ENCODE measurements around the gene DPF1. TPM values are rescaled to one million over a fixed set of nuclear protein-coding genes. Genes with fewer than 3 reads are reported as not detected.
"Not testable (repeated sequence)": the region's sequence is repeated elsewhere in the genome, so short reads cannot be mapped to it uniquely, and the experiment has no call there.

DPF1 gene
- total RNA-seq, 1 experiment from 2014 or later: 2.5 TPM

GRCh38 chr19:38265213-38265861 lies 41.3 kb upstream of the DPF1 start:
- Histone ChIP-seq H4K20me1 (ENCODE audit: insufficient read depth, low read depth, low read length) (no peaks in the 10 kb centered on the region), H3K4me3 (ENCODE audit: low read length) (no peak overlapping the region), H3K36me3 (ENCODE audit: insufficient read depth, low read length) (no peaks in the 10 kb centered on the region), H3K9me3 (ENCODE audit: low read length) (no peaks in the 10 kb centered on the region), H3K4me2 (ENCODE audit: low read depth, low read length, poor library complexity, severe bottlenecking) (no peak overlapping the region), H3K9me2 (replicated peaks; ENCODE audit: insufficient read depth, low read length) (no peaks in the 10 kb centered on the region), H3K9ac (ENCODE audit: low read length) (no peak overlapping the region), H3K79me2 (ENCODE audit: low read length) (no peaks in the 10 kb centered on the region), H2AFZ (ENCODE audit: low read length) (no peak overlapping the region), H3K4me1 (ENCODE audit: low read length) (0 out of 2 replicates have a peak, but pooled peaks cover 3% of the 10 kb centered on the region), H3K27ac (ENCODE audit: low read length) (no peak overlapping the region), H3K27me3 (ENCODE audit: low read length) (no peaks in the 10 kb centered on the region)
- DNase-seq: no peak

DNA sequence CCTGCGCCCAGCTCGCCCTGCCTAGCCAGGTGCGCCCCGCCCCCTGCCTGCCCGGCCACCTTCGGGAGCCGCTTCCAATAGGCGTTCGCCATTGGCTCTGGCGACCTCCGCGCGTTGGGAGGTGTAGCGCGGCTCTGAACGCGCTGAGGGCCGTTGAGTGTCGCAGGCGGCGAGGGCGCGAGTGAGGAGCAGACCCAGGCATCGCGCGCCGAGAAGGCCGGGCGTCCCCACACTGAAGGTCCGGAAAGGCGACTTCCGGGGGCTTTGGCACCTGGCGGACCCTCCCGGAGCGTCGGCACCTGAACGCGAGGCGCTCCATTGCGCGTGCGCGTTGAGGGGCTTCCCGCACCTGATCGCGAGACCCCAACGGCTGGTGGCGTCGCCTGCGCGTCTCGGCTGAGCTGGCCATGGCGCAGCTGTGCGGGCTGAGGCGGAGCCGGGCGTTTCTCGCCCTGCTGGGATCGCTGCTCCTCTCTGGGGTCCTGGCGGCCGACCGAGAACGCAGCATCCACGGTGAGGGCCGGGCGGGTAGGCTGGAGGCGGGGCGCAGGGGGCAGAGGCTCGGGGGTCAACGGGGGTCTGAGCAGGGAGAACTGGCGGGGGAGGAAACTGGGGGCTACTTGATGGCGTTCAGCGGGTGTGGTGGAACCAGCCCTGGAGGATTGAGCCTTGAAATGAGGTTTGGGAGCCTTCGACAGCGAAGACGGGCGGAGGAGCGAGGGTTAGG lies 40.6 kb upstream of the DPF1 start, which contains the start of gene SPINT2:
TSS of gene SPINT2 (plus strand) at position 88 of the 727 bp plus-strand sequence. CDS start at position 408, 320 bp downstream.
- Histone ChIP-seq H2AFZ (ENCODE audit: low read length) (no peak within 1 kb of the TSS), H3K9ac (ENCODE audit: low read length) (no peak within 1 kb of the TSS), H3K9me2 (replicated peaks; ENCODE audit: insufficient read depth, low read length) (no peaks in the 10 kb centered on the region), H3K9me3 (ENCODE audit: low read length) (no peaks in the 10 kb centered on the region), H3K36me3 (ENCODE audit: insufficient read depth, low read length) (no peaks in the 10 kb centered on the region), H3K27ac (ENCODE audit: low read length) (no peak within 1 kb of the TSS), H3K4me1 (ENCODE audit: low read length) (0 out of 2 replicates have a peak, but pooled peaks cover 3% of the 10 kb centered on the region), H3K4me2 (ENCODE audit: low read depth, low read length, poor library complexity, severe bottlenecking) (no peak within 1 kb of the TSS), H3K79me2 (ENCODE audit: low read length) (no peaks in the 10 kb centered on the region), H4K20me1 (ENCODE audit: insufficient read depth, low read depth, low read length) (no peaks in the 10 kb centered on the region), H3K4me3 (ENCODE audit: low read length) (no peak within 1 kb of the TSS), H3K27me3 (ENCODE audit: low read length) (no peaks in the 10 kb centered on the region)
- no peak for DNase-seq

DNA sequence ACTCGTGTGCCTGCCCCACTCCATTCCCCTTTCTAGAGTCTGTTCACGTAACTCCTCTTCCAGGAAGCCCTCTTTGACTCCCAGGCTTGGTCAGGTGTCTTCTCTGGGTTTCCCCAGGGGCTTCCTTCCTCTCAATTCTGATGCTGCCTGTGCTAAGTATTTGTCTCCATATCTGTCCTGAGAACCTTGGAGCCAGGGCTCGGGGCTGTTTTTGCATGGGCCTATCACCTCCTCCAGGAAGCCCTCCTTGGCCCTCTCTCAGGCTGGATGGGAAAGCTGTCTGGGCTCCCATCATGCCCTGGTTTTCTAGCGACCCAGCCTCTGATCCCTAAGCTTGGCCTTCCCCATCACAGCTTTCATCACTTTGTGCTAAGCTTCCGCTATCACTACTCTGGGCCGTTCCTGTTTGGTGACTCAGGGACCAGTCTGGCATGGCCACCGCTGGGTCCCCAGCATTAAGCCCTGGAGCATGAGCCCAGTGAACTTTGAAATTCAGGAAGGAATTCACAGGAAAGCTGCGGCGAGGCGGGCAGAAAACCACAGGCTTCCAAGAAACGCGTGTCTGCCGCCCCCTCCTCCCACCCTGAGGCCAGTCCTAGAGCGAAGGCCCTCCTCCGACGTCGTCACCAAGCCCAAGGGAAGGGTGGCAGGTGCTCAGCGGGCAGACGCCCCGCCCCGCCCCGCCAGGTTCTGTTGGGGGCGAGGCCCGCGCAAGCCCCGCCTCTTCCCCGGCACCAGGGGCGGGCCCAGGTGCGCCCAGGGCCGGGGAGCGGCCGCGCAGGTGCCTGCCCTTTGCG lies 39.9 kb upstream of the DPF1 start:
- H3K9ac ChIP-seq (ENCODE audit: low read length): no peak overlapping the region
- H3K27ac ChIP-seq (ENCODE audit: low read length): no peak overlapping the region
- H2AFZ ChIP-seq (ENCODE audit: low read length): no peak overlapping the region

GRCh38 chr19:38262585-38263268 lies 38.7 kb upstream of the DPF1 start:
- Histone ChIP-seq H3K4me1 (ENCODE audit: low read length) (0 out of 2 replicates have a peak, but pooled peaks cover 3% of the 10 kb centered on the region), H3K27me3 (ENCODE audit: low read length) (no peaks in the 10 kb centered on the region), H3K4me2 (ENCODE audit: low read depth, low read length, poor library complexity, severe bottlenecking) (no peak overlapping the region), H3K4me3 (ENCODE audit: low read length) (no peak overlapping the region), H3K79me2 (ENCODE audit: low read length) (no peaks in the 10 kb centered on the region), H2AFZ (ENCODE audit: low read length) (no peak overlapping the region), H3K9me2 (replicated peaks; ENCODE audit: insufficient read depth, low read length) (no peaks in the 10 kb centered on the region), H3K9me3 (ENCODE audit: low read length) (no peaks in the 10 kb centered on the region), H3K27ac (ENCODE audit: low read length) (no peak overlapping the region), H3K9ac (ENCODE audit: low read length) (no peak overlapping the region), H4K20me1 (ENCODE audit: insufficient read depth, low read depth, low read length) (no peaks in the 10 kb centered on the region), H3K36me3 (ENCODE audit: insufficient read depth, low read length) (no peaks in the 10 kb centered on the region)
- no peak for DNase-seq

More for the DNA sequence above, 39.9 kb upstream of the DPF1 start:
- 0 out of 2 replicates have a peak, but pooled peaks cover 3% of the 10 kb centered on the region for H3K4me1 ChIP-seq (ENCODE audit: low read length)
- no peaks in the 10 kb centered on the region for H3K79me2 ChIP-seq (ENCODE audit: low read length)
- no peaks in the 10 kb centered on the region for H3K9me3 ChIP-seq (ENCODE audit: low read length)
- H3K9me2 ChIP-seq (replicated peaks; ENCODE audit: insufficient read depth, low read length): no peaks in the 10 kb centered on the region
- no peaks in the 10 kb centered on the region for H3K36me3 ChIP-seq (ENCODE audit: insufficient read depth, low read length)
- no peak overlapping the region for H3K4me2 ChIP-seq (ENCODE audit: low read depth, low read length, poor library complexity, severe bottlenecking)
- DNase-seq: no peak
- H3K4me3 ChIP-seq (ENCODE audit: low read length): no peak overlapping the region
- H3K27me3 ChIP-seq (ENCODE audit: low read length): no peaks in the 10 kb centered on the region
- no peaks in the 10 kb centered on the region for H4K20me1 ChIP-seq (ENCODE audit: insufficient read depth, low read depth, low read length)

DNA sequence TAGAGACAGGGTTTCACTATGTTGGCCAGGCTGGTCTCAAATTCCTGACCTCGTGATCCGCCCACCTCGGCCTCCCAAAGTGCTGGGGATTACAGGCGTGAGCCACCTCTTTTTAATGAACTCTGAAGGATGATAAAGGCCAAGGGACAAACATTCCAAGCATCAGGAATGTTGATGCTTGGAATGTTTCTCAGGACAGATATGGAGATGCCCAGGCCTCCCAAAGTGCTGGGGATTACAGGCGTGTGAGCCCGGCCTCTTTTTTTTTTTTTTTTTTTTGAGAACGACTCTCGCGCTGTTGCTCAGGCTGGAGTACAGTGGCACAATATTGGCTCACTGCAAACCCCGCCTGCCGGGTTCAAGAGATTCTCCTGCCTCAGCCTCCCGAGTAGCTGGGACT lies 37.9 kb upstream of the DPF1 start:
- H3K9ac ChIP-seq (ENCODE audit: low read length); H3K4me2 ChIP-seq (ENCODE audit: low read depth, low read length, poor library complexity, severe bottlenecking); DNase-seq: not testable (repeated sequence)

DNA sequence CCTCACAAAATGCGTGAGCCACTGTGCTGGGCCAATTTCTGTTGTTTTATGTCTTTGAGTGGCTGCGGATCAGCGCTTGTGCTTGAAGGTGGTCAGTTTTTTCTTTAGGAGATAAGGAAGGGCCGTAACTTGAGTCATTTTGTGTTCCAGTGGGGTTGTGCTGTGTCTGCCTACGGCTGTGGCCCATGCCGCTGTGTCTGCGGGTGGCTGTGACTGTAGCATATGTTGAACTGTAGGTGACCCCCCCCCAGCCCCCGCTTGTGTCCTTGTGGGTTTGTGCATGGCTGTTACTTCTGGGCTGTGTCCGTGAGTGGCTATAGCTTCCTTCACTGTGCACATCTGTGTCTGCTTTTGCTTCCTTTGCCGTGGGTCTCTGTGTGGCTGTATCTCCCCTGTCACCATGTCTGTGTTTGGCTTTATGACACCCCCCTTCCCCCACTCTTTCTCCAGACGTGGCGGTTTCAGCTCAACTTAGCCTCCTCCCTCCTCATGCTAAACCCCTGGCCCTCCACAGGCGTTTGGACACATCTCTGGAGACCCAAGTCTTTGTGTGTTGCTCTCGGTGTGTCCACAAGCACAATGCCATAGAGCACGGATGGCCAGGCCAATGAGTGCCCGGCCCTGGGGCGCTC lies 31.5 kb upstream of the DPF1 start:
- Histone ChIP-seq H3K79me2 (ENCODE audit: low read length) (no peaks in the 10 kb centered on the region), H3K4me1 (ENCODE audit: low read length) (peaks cover 8% of the 10 kb centered on the region), H3K27me3 (ENCODE audit: low read length) (no peaks in the 10 kb centered on the region), H3K9ac (ENCODE audit: low read length) (no peak overlapping the region), H3K27ac (ENCODE audit: low read length) (no peak overlapping the region), H3K36me3 (ENCODE audit: insufficient read depth, low read length) (no peaks in the 10 kb centered on the region), H3K9me3 (ENCODE audit: low read length) (no peaks in the 10 kb centered on the region), H4K20me1 (ENCODE audit: insufficient read depth, low read depth, low read length) (no peaks in the 10 kb centered on the region), H2AFZ (ENCODE audit: low read length) (no peak overlapping the region), H3K4me3 (ENCODE audit: low read length) (no peak overlapping the region), H3K9me2 (replicated peaks; ENCODE audit: insufficient read depth, low read length) (no peaks in the 10 kb centered on the region), H3K4me2 (ENCODE audit: low read depth, low read length, poor library complexity, severe bottlenecking) (no peak overlapping the region)
- DNase-seq: no peak

More for the DNA sequence above, 37.9 kb upstream of the DPF1 start:
- not testable (repeated sequence) for H3K9me2 ChIP-seq (replicated peaks; ENCODE audit: insufficient read depth, low read length); H3K79me2 ChIP-seq (ENCODE audit: low read length); H3K4me3 ChIP-seq (ENCODE audit: low read length); H3K9me3 ChIP-seq (ENCODE audit: low read length); H3K4me1 ChIP-seq (ENCODE audit: low read length); H3K36me3 ChIP-seq (ENCODE audit: insufficient read depth, low read length); H4K20me1 ChIP-seq (ENCODE audit: insufficient read depth, low read depth, low read length); H2AFZ ChIP-seq (ENCODE audit: low read length); H3K27ac ChIP-seq (ENCODE audit: low read length); H3K27me3 ChIP-seq (ENCODE audit: low read length)

GRCh38 chr19:38253788-38254187 lies 29.8 kb upstream of the DPF1 start:
- Histone ChIP-seq H3K4me3 (ENCODE audit: low read length) (no peak overlapping the region), H3K9me3 (ENCODE audit: low read length) (no peaks in the 10 kb centered on the region), H3K36me3 (ENCODE audit: insufficient read depth, low read length) (no peaks in the 10 kb centered on the region), H3K27ac (ENCODE audit: low read length) (no peak overlapping the region), H3K9ac (ENCODE audit: low read length) (no peak overlapping the region), H2AFZ (ENCODE audit: low read length) (no peak overlapping the region), H3K27me3 (ENCODE audit: low read length) (no peaks in the 10 kb centered on the region), H4K20me1 (ENCODE audit: insufficient read depth, low read depth, low read length) (no peaks in the 10 kb centered on the region), H3K9me2 (replicated peaks; ENCODE audit: insufficient read depth, low read length) (no peaks in the 10 kb centered on the region), H3K4me1 (ENCODE audit: low read length) (peaks cover 8% of the 10 kb centered on the region), H3K79me2 (ENCODE audit: low read length) (no peaks in the 10 kb centered on the region), H3K4me2 (ENCODE audit: low read depth, low read length, poor library complexity, severe bottlenecking) (no peak overlapping the region)
- no peak for DNase-seq

All from Karpas-422 (cell line).